Tibial nerve (tissue), 3 donors: ENCODE data around the gene UGT1A6.

ENCODE experiments used
- CTCF ChIP-seq, 5 experiments: fragments of 200-600 bp in 3 of 5; fragments of 450-650 bp in 2 of 5; sonication (generic) in 3 of 5; IDR thresholded peaks; one replicate each; pipeline ENCODE4 v1.5.1; 2016 to 2019; ENCODE audit warnings: antibody characterized with exemption in 5 of 5, mild to moderate bottlenecking in 3 of 5, moderate library complexity in 2 of 5
- POLR2A ChIP-seq, 2 donors: fragments of 450-650 bp; IDR thresholded peaks; one replicate each; pipeline ENCODE4 v1.6.1; 2017; ENCODE audit warnings: antibody characterized with exemption in 2 of 2, mild to moderate bottlenecking in 2 of 2, moderate library complexity in 2 of 2

GRCh38 chr2:233803292-233803911, 110.7 kb downstream of the UGT1A6 start:
- TF ChIP-seq CTCF (IDR thresholded peaks at IDR 0.05) (no peak), POLR2A (IDR thresholded peaks at IDR 0.05) (no peak)
